ENCODE data around the gene COG5.

COG5 gene

GRCh38 chr7:107505362-107505761, 58.4 kb downstream of the COG5 start:
- DNase-seq, result no peak

GRCh38 chr7:107503687-107504086, 60.0 kb downstream of the COG5 start:
- no peak for DNase-seq

GRCh38 chr7:107502797-107503196, 60.9 kb downstream of the COG5 start:
- no peak for DNase-seq

GRCh38 chr7:107502154-107502553, 61.6 kb downstream of the COG5 start:
- no peak for DNase-seq

- DNase-seq, result no peak
These were observed 62.1 kb downstream of the COG5 start for GRCh38 chr7:107501593-107501992.

- no peak for DNase-seq
These were observed 64.0 kb downstream of the COG5 start for GRCh38 chr7:107499731-107500130.

GRCh38 chr7:107495516-107495915, 68.2 kb downstream of the COG5 start:
- DNase-seq, result no peak

GRCh38 chr7:107494884-107495283, 68.8 kb downstream of the COG5 start:
- no peak for DNase-seq

GRCh38 chr7:107494315-107494751, 69.4 kb downstream of the COG5 start:
- no peak for DNase-seq

GRCh38 chr7:107492875-107493274, 70.8 kb downstream of the COG5 start:
- DNase-seq, result no peak

GRCh38 chr7:107486041-107486440, 77.7 kb downstream of the COG5 start:
- no peak for DNase-seq

GRCh38 chr7:107482571-107482970, 81.1 kb downstream of the COG5 start:
- DNase-seq, result no peak

GRCh38 chr7:107480932-107481331, 82.8 kb downstream of the COG5 start:
- no peak for DNase-seq

GRCh38 chr7:107479303-107479702, 84.4 kb downstream of the COG5 start:
- DNase-seq, result no peak

- no peak for DNase-seq
These were observed 89.6 kb downstream of the COG5 start for GRCh38 chr7:107474104-107474521.

- DNase-seq, result no peak
These were observed 91.6 kb downstream of the COG5 start for GRCh38 chr7:107472116-107472515.

- DNase-seq, result no peak
These were observed 92.2 kb downstream of the COG5 start for GRCh38 chr7:107471292-107472070.

- DNase-seq, result no peak
These were observed 93.8 kb downstream of the COG5 start, which contains the start of gene GPR22 for GRCh38 chr7:107469929-107470328. GPR22 (plus strand) TSS chr7:107470057; CDS start chr7:107474061, 4,004 bp downstream.

- no peak for DNase-seq
These were observed 94.9 kb downstream of the COG5 start for GRCh38 chr7:107468824-107469223.

GRCh38 chr7:107467972-107468371, 95.7 kb downstream of the COG5 start:
- no peak for DNase-seq

GRCh38 chr7:107464666-107465226, 99.0 kb downstream of the COG5 start:
- DNase-seq, result no peak

- DNase-seq, result peak; percentile 45
These were observed 100.3 kb downstream of the COG5 start for GRCh38 chr7:107463139-107464078.

- no peak for DNase-seq
These were observed 101.7 kb downstream of the COG5 start for GRCh38 chr7:107461938-107462533.
